ENCODE measurements around the gene TMEM170B.
A peak's percentile ranks its signal among the peaks of the same experiment; 100 is the strongest.

Gene TMEM170B

GRCh38 chr6:11628562-11628961 lies 91.0 kb downstream of the TMEM170B start:
- TF ChIP-seq CTCF (IDR thresholded peaks at IDR 0.05; ENCODE audit: insufficient read depth, low read length) (no peak), SPI1 (IDR thresholded peaks at IDR 0.05; ENCODE audit: borderline replicate concordance, low read depth) (peak; percentile 80), GABPA (IDR thresholded peaks at IDR 0.05; ENCODE audit: low read depth) (no peak)
- no peaks in the 10 kb centered on the region for H3K27me3 ChIP-seq (ENCODE audit: insufficient read depth, poor library complexity, severe bottlenecking)
- H3K27ac ChIP-seq (replicated peaks), result no peak overlapping the region
- no peak overlapping the region for H3K4me3 ChIP-seq (replicated peaks; ENCODE audit: insufficient read depth, low read length)
- DNase-seq (ENCODE audit: low read depth in 1 of 2, low spot score in 1 of 2), result peak in 1 of 2 experiments; percentile 39

- H3K27me3 ChIP-seq (ENCODE audit: insufficient read depth, poor library complexity, severe bottlenecking), result no peaks in the 10 kb centered on the region
- H3K27ac ChIP-seq (replicated peaks), result no peak overlapping the region
- no peak for DNase-seq (ENCODE audit: low read depth in 1 of 2, low spot score in 1 of 2)
- no peak for TF ChIP-seq GABPA (IDR thresholded peaks at IDR 0.05; ENCODE audit: low read depth)
- no peak for TF ChIP-seq CTCF (IDR thresholded peaks at IDR 0.05; ENCODE audit: insufficient read depth, low read length)
- TF ChIP-seq SPI1 (IDR thresholded peaks at IDR 0.05; ENCODE audit: borderline replicate concordance, low read depth), result no peak
- TF ChIP-seq REST (IDR thresholded peaks at IDR 0.05; ENCODE audit: insufficient replicate concordance, low read depth), result no peak
- no peak for TF ChIP-seq POLR2AphosphoS5 (IDR thresholded peaks at IDR 0.05; ENCODE audit: low read depth)
- no peak overlapping the region for H3K4me3 ChIP-seq (replicated peaks; ENCODE audit: insufficient read depth, low read length)
Measured at GRCh38 chr6:11631008-11631407, 93.5 kb downstream of the TMEM170B start.

- TF ChIP-seq REST (IDR thresholded peaks at IDR 0.05; ENCODE audit: insufficient replicate concordance, low read depth), result no peak
- no peak for TF ChIP-seq SPI1 (IDR thresholded peaks at IDR 0.05; ENCODE audit: borderline replicate concordance, low read depth)
- Histone ChIP-seq H3K27ac (replicated peaks) (no peak overlapping the region), H3K4me3 (replicated peaks; ENCODE audit: insufficient read depth, low read length) (no peak overlapping the region), H3K27me3 (ENCODE audit: insufficient read depth, poor library complexity, severe bottlenecking) (no peaks in the 10 kb centered on the region)
- no peak for DNase-seq (ENCODE audit: low read depth in 1 of 2, low spot score in 1 of 2)
Measured at GRCh38 chr6:11631539-11631938, 94.0 kb downstream of the TMEM170B start.

GRCh38 chr6:11632231-11632630 lies 94.7 kb downstream of the TMEM170B start:
- Histone ChIP-seq H3K27ac (replicated peaks) (no peak overlapping the region), H3K4me3 (replicated peaks; ENCODE audit: insufficient read depth, low read length) (no peak overlapping the region), H3K27me3 (ENCODE audit: insufficient read depth, poor library complexity, severe bottlenecking) (no peaks in the 10 kb centered on the region)
- TF ChIP-seq POLR2AphosphoS5 (IDR thresholded peaks at IDR 0.05; ENCODE audit: low read depth), result no peak
- TF ChIP-seq GABPA (IDR thresholded peaks at IDR 0.05; ENCODE audit: low read depth), result no peak
- no peak for TF ChIP-seq CTCF (IDR thresholded peaks at IDR 0.05; ENCODE audit: insufficient read depth, low read length)
- no peak for TF ChIP-seq SPI1 (IDR thresholded peaks at IDR 0.05; ENCODE audit: borderline replicate concordance, low read depth)
- TF ChIP-seq REST (IDR thresholded peaks at IDR 0.05; ENCODE audit: insufficient replicate concordance, low read depth), result no peak
- no peak for DNase-seq (ENCODE audit: low read depth in 1 of 2, low spot score in 1 of 2)
